Activated CD4-positive, alpha-beta T cell treated with anti-CD3 and anti-CD28 coated beads for 4 hours (primary cell): ENCODE data around the gene KRTAP10-1.
"Not testable (repeated sequence)": the region's sequence is repeated elsewhere in the genome, so short reads cannot be mapped to it uniquely, and the experiment has no call there.

Source experiments
- DNase-seq, 2 donors: peaks; one replicate each; pipeline ENCODE4 v3.0.0-alpha.2; 2020

Gene KRTAP10-1

GRCh38 chr21:44514746-44515358 is 25.1 kb downstream of the KRTAP10-1 start:
- DNase-seq = no peak

DNA sequence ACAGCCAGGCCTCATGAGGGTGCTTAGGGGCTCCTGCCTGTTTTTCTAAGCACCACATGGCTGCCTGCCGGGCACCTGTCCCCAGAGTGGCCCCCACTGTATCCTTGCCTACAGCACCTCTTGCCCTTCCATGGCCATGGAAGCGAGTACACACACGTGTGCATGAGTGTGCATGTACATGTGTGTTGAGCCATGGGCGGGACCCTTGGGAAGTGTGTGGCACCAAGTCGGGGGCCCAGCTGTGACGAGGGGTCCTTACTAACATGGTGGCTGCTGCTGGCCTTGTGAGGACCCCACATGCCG is 25.8 kb downstream of the KRTAP10-1 start:
- no peak for DNase-seq

- no peak for DNase-seq
These were observed 26.4 kb downstream of the KRTAP10-1 start for GRCh38 chr21:44513389-44514217.

DNA sequence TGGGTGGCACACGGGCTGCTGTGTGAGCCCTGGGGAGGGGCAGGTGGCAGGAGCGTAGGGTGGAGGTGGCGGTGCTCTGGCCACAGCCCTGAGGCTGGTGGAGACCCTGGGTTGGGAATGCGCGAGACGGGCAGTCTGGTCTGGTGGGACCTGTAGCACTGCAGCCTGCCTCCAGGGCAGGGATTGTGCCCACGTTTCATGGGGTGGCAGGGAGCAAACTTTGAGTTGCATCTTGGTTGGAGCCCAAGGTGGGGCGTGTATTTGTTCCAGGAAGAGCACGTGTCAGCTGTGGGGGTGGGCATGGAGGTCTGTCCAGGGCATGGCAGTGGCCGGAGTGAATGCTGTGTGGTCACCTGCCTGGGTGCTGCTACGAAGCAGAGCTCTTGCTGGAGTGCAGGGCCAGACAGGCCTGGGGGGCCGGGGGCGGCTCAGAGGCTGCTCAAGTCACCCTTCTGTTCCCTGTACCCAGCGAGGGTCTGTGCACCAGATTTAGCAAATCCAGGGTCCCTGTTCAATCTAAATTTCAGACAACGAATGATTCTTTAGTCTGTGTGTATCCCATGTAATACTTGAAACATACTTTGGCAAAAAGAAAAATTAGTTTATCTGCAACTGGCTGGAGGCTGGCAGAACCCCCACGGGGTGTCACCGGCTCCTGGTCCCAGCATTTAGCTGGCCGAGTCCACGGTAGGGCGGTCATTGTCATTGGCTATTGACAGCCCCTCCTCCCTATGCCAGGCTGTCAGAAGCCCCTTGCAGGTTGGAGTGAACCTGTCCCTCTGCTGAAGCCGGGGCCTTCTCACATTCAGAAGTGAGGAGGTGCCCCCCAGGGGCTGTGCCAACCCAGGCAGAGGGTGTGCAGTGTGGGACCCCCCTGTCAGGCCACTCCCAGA is 27.3 kb downstream of the KRTAP10-1 start:
- no peak for DNase-seq

- no peak for DNase-seq
These were observed 28.1 kb downstream of the KRTAP10-1 start for GRCh38 chr21:44511938-44512275.

GRCh38 chr21:44511219-44511937 is 28.6 kb downstream of the KRTAP10-1 start:
- DNase-seq = no peak

DNA sequence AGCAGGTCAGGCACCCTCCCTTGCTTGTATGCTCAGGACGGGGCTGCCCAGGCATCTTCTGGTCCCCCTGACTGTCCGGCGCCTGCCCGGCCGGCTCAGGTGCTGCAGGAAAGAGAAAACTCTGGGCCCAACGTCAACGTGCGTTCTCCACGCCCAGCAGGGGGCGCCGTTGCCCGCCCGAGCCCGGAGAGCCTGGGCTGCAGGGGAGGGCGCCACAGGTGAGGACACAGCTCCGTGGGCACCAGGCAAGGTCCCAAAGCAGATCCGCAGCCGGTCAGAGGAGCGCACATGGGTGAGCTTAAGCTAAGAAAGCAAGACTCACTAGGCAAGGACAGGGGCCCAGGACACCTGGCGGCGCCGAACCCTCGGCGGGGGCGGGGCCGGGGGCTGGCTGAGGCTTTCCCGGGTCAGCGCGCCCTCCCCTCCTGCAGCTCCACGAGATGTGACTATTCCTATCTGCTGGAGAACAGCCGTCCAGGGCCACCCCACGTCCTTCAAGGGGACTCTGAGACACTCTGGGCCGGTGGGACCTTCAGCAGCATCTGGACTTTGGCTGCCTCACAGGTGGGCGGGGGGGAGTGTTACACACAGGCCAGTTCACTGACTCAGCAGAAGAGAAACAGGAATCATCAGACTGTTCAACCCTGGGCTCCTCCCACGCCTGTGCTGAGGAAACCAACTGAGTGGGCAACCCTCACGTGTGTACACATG is 29.3 kb downstream of the KRTAP10-1 start:
- peak; percentile 77 to 78 for DNase-seq

DNA sequence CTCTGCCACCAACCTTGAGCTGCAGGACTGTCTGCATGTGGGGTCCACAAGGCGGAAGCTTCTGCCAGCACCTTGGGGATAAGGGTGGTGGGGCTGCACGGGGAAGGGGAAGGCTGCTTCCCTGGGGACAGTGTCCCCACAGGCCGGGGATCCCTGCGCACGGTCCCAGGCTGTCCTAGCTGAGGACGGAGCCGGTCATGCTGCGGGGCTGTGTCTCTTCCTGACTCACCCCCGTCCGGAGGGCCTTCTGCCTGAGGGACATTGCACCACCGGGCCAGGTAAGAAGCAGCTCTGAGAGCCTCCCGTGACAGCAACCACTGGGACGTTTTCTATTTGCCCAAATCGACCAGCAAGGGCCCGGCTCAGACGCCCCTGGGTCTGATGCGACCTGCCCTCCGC is 29.9 kb downstream of the KRTAP10-1 start:
- no peak for DNase-seq

DNA sequence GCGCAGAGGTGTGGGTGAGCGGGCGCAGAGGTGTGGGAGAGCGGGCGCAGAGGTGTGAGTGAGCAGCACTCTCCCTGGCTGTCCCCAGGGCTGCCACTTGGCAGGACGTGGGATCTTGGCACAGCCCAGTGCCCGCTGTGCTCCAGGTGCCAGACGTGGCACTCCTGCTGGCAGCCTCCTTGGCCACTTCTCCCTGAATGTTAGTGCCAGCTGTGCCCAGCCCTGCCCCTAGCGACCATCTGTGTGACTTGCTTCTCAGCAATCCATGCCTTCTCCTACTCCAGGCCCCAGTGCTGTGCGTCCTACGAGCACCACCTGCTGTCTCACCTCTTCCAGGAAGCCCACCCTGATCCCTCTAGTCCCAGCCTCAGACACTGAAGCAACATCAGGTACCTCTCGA is 30.5 kb downstream of the KRTAP10-1 start:
- DNase-seq = no peak

DNA sequence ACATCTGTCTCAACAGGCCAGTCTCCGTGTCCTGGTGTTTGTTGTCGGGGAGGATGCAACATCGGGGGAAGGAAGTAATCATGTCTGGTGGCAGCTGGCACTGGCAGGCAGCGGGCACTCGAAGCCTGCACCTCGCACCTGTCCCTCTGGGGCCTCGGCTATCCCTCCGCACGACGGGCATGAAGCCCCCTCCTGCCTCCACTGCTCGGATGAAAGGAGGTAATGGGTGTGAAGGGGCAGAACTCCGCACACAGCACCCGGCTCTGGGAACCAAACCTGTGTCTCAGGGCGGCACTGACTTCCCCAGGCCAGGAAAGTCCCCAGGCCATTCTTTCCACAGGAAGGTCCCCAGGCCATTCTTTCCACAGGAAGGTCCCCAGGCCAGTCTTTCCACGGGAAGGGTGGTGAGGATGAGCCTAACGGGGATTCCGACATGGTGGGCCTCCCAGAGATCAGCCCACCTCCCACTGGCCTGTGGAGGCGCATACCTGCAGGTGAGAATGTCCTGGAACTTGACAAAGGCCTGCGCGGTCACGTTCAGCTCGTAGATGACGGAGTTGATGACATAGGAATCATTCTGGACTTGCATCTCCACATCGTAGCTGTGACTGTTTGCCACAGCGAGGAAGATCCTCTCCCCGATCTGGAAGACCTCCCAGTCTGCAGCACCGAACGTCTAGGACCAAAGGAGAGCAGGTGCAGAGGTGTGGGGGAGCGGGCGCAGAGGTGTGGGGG is 31.1 kb downstream of the KRTAP10-1 start:
- no peak for DNase-seq

DNA sequence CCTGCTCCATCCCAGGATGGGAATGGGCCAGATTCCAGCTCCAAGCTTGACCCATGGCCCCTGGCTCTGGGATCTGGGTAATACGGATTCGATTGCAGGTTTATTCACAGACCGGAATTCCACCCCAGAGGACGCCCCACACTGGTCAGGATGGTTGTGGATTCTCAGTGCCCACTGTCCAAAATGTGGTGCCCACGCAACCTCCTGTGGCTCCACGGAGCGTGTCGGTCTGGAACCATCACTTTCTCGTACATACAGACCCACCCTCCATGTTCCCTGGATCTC is 31.6 kb downstream of the KRTAP10-1 start:
- DNase-seq = no peak

DNA sequence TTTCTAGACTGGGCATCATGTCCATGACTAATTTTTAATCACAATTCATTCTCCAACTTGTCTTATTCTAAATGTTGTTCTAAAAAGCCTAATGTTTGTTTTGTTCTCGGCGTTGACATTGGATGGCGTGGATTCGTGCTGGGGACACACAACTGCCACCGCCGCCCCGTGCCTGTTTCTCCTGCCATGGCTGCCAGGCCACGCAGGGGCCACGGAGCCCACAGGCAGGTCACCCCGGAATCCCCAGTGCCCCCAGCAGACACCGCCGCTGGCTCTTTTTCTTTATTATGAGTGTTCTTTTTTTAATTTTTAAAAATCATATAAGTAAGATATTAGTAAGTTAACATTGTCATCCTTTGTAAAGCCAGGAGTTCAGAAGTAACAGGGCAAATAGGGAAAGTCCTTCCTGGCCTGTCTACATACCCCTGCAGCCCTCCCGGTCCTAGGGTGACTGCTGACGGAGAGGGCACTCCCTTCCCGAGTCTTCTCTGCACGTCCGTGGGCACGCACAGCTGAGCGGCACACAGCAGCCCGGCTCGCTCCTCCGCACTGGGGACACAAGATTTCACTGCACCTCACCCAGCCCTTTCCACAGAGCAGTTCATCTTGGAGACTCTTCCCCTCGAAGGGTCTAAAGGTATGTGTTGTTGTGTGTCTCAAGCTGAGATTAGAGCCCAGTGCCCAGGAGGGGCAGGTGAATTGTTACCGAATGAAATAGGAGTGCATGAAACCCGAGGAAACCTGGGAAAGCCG is 32.1 kb downstream of the KRTAP10-1 start:
- DNase-seq = no peak

DNA sequence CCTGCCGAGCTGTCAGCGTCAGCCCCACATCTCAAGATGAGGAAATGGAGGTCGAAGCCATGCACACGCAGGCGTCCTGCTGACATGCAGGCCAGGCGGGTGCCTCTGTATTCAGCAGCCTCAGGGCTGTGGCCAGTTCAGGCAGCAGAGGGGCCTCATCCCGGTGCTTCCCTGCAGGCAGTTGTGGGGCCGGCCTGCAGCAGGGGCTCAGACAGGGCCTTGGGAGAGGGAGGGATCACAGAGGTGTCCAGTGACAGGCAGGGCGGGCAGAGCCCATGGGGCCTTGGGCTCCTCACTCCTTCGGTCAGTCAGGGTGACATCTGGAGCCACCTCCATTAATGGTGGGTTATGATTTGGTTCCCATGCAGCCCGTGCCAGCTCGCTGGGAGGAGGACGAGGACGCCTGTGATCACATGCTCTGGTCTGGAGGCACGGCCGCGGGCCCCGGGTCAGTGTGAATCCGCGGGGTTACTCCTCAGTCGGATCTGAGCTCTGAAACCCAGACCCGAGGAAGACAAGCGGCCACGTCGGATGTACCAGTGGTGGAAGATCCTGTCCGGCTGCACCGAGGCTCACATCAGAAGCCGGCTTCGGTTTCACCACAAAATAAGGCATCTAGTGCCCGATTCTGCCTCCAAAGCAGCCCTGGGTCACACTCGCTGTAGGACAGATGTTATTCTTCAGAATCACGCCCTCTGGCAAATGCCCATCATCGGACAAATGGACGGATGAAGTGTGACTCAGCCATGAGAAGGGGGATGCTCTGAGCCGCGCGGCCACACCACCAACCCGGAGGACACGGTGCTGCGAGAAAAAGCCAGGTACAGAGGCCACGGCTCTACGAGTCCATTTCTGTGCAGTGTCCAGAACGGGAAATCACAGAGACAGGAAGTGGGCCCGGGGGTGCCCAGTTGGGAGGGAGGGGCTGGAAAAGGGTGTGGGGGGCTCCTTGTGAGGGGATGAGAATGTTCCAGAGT is 33.4 kb downstream of the KRTAP10-1 start:
- no peak for DNase-seq

DNA sequence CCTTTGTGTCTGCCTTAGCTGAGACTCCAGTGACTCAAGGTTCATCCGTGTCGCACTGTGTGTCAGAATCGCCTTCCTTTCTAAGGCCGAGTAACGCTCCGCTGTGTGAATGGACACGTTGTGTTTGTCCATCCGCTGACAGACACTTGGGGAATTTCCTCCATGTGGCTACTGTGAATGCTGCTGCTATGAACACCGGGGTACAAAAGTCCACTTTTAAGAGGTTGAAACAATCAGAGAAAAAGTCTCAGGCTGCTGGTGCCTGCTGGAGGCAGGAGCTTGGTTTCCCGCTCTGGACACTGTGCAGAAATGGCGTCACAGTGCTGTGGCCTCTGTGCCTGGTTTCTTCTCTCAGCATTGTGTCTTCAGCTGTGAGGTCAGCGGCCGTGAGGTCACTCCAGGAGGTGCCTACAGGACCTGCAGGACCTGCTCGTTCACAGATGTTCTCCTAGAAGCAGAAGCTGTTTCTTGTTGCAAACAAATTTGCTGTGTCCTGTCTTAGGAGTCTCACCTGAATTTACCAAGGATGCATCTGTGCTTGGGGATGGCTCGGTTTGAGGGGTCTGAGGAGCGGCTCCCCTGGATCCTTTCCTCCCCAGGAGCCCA is 34.2 kb downstream of the KRTAP10-1 start:
- DNase-seq = no peak

GRCh38 chr21:44503901-44504399 is 36.0 kb downstream of the KRTAP10-1 start:
- DNase-seq = no peak

GRCh38 chr21:44503006-44503889 is 36.7 kb downstream of the KRTAP10-1 start:
- not testable (repeated sequence) for DNase-seq

DNA sequence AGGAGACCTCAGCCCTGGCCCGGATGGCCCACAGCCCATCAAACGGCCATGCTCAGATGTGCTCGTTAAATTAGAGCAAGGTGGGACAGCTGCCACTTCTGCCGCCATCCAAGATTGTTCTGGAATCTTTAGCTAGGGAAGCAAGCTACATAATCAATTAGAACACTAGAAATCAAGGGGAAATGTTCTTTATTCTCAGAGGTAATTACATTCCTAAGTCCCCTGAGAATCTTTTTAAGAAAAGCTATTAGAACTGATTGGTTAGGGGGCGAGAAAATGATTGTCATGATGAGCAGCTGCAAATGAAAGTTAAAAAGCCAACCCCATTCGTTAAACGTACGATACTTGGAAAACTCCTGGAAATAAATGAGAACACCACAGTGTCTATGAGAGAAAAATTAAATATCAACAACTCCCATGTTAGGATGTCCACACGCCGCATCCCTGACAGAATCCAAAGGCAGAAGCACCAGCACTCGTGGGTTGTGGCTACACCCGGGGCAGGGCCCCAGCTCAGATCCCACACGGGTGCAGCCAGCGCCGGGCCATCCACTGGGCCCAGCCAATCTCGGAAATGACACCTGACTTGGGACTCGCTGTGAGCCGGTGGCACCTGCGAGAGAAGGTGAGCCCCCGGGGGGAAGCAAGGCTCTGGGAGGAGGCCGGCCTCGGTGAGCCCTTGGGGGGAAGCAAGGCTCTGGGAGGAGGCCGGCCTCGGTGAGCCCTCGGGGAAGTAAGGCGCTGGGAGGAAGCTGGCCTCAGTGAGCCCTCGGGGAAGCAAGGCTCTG is 37.6 kb downstream of the KRTAP10-1 start:
- DNase-seq = no peak
